HCT116 (cell line): ENCODE data around the gene SLC47A2.

Source experiments
- EGR1 ChIP-seq: IDR thresholded peaks from 2 replicates; pipeline ENCODE4 v1.6.1; 2012; ENCODE audit warnings: low read depth
- TF ChIP-seq, protein P1 (sequence below): IDR thresholded peaks from 2 replicates; pipeline ENCODE4 v1.6.1; 2012; ENCODE audit warnings: low read depth

DNA sequence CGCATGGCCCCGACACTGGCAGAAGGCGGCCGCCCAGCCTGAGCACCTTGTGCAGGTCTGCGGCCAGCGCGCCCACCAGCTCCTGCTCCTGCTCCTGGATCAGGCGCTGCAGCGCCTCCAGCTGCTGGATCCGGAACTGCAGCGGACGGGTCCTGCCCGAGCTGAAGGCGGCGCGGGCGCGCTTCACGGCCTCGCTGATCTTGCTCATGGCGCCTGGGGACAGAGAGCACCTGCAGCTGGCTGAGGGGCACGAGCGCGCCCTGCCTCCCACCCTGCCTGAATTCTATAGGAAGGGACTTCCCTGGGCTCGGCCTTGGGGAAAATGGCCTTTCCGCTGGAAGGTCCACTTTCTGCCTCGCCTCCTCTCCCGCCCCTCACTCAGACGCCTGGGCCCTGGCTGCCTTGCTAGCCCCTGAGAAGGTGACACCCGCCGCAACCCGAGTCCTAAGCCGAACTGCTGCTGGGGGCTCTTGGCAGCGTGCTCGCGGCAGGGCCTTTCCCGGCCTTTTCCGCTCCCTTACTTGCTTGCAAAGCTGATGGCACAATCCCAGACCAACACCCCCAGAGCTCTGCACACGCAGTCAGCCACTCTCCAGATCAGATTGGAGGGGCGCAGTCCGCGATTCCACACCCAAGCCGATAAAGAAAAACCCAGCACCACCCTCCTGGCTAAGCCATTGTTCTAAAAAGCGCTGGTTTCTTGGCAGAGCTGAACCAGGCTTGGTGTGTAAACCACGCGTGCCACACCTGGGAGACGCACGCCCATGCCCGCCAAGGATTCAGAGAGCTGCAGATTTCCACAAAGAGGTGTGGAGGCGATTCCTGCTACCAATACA is 28.8 kb upstream of the SLC47A2 start:
- TF ChIP-seq EGR1, result no peak
- TF ChIP-seq, protein P1, sequence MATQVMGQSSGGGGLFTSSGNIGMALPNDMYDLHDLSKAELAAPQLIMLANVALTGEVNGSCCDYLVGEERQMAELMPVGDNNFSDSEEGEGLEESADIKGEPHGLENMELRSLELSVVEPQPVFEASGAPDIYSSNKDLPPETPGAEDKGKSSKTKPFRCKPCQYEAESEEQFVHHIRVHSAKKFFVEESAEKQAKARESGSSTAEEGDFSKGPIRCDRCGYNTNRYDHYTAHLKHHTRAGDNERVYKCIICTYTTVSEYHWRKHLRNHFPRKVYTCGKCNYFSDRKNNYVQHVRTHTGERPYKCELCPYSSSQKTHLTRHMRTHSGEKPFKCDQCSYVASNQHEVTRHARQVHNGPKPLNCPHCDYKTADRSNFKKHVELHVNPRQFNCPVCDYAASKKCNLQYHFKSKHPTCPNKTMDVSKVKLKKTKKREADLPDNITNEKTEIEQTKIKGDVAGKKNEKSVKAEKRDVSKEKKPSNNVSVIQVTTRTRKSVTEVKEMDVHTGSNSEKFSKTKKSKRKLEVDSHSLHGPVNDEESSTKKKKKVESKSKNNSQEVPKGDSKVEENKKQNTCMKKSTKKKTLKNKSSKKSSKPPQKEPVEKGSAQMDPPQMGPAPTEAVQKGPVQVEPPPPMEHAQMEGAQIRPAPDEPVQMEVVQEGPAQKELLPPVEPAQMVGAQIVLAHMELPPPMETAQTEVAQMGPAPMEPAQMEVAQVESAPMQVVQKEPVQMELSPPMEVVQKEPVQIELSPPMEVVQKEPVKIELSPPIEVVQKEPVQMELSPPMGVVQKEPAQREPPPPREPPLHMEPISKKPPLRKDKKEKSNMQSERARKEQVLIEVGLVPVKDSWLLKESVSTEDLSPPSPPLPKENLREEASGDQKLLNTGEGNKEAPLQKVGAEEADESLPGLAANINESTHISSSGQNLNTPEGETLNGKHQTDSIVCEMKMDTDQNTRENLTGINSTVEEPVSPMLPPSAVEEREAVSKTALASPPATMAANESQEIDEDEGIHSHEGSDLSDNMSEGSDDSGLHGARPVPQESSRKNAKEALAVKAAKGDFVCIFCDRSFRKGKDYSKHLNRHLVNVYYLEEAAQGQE, result no peak
